GM18867 (cell line): ENCODE results near the gene C6orf62.
"Not testable (repeated sequence)": the region's sequence is repeated elsewhere in the genome, so short reads cannot be mapped to it uniquely, and the experiment has no call there.

Experiments
- ATAC-seq: cut with Tn5 transposase; IDR thresholded peaks from one replicate; pipeline ENCODE4 v1.9.1; 2021; ENCODE audit warnings: mild to moderate bottlenecking, moderate library complexity; ENCODE audit not compliant: unreplicated experiment

C6orf62 gene

DNA sequence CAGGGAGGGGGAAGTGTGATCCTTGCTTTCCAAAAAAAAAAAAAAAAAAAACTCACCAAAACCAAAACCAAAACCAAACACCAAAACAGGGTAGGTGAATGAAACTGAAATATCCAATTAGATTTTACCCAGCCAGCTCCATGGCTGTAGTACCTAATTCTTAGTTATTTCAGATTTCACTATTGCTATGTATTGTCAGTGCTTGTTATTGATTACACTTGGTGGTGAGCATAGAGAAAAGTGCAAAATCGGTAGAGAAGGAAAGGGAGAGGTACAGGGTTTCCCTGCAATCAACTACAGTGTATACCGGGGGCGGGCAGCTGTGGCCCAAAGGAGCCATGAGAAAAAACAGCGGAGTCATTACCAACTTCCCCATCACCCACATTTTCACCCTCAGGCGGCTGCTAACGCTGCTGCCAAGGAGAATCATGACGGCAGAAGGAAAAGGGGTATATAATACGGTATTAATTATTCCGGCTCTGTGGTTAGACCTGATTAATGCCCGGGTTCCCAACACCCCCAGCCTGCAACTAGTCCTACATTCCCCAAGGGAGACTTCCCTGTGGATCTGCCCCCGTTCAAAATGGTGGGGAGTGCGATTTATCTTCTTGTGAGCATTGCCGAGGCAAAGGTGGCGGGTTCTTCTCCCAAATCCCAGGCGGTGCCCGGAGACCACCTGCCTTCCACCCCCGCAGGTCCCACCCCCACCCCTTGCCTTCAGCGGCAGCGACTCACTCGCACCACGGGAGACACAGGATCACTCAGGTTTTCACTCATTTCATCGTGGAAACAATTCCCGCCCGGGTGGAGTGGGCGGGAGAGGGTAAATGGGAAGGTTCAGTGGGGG, at the start of gene C6orf62:
Gene C6orf62 (minus strand): TSS at position 30 of the 847 bp plus-strand sequence. CDS start 486 bp downstream, outside the sequence.
- no peak for ATAC-seq

DNA sequence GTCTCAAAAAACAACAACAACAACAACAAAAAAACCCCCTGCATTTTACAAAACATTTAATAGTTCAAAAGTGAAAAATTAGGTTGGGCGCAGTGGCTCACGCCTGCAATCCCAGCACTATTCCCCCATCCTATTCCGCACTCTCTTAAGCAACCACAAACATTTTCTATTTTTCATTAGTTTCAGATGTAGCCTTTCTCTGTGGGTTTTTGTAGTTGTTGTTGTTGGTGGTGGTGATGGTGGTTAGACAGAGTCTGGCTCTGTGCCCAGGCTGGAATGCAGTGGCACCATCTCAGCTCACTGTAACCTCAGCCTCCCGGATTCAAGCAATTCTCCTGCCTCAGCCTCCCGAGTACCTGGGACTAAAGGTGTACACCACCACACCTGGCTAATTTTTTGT, 49.4 kb upstream of the C6orf62 start:
- ATAC-seq, result no peak

DNA sequence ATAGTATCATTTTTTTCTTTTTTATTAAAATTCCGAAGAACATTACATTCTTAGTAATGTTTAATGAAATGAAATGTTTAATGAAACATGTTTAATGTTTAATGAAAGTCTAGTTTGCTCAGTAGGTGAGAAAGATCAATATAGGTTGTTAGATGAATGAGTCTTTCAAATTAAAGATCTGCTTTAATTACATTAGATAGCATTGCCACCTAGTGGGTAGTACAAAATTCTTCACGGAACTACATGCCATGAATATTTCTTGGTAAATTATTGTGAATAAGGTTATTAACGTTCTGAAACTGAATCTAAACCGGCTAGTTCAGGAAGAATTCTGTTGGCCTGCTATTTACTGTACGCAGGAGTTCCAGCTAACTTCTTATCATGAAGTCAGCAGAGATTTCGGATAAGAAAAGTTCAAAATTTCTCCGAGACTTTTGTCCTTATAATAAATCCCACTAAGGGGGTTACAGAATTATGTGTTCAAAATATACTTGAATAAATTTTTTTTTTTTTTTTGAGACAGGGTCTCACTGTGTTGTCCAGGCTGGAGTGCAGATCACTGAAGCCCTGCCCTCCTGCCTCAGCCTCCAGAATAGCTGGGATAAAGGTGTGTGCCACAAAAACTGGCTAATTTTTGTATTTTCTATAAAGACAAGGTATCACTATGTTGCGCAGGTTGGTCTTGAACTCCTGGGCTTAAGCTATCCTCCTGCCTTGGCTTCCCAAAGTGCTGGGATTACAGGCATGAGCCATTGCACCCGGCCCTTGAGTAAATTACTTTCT, 47.9 kb upstream of the C6orf62 start:
- ATAC-seq, result peak; percentile 56

DNA sequence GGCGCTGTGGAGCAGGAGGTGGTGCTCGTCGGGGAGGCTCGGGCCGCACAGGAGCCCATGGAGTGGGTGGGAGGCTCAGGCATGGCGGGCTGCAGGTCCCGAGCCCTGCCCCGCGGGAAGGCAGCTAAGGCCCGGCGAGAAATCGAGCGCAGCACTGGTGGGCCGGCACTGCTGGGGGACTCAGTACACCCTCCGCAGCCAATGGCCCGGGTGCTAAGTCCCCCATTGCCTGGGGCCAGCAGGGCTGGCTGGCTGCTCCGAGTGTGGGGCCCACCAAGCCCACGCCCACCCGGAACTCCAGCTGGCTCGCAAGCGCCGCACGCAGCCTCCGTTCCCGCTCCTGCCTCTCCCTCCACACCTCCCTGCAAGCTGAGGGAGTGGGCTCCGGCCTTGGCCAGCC, 47.0 kb upstream of the C6orf62 start:
- not testable (repeated sequence) for ATAC-seq

DNA sequence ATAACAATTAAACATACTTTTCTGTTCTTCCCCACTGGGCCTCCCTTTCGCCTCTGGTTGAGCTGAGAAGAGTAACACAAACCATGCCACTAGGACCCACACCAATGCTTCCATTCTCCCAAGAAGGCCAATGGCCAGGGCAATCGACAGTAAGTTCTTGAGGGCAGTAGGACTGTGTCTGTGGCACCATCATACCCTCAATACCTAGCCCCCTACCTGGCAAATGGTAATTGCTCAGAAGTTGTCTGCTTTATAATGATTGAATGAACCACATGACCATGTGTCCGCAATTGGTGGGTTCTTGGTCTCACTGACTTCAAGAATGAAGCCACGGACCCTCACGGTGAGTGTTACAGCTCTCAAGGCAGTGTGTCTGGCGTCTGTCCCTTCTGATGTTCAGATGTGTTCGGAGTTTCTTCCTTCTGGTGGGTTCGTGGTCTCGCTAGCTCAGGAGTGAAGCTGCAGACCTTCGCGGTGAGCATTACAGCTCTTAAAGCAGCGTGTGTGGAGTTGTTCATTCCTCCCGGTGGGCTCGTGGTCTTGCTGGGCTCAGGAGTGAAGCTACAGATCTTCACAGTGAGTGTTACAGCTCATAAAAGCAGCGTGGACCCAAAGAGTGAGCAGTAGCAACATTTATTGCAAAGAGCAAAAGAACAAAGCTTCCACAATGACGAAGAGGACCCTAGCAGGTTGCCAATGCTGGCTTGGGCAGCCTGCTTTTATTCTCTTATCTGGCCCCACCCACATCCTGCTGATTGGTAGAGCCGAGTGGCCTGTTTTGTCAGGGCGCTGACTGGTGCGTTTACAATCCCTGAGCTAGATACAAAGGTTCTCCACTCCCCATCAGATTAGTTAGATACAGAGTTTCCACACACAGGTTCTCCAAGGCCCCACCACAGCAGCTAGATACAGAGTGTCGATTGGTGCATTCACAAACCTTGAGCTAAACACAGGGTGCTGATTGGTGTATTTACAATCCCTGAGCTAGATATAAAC, 46.2 kb upstream of the C6orf62 start:
- not testable (repeated sequence) for ATAC-seq

DNA sequence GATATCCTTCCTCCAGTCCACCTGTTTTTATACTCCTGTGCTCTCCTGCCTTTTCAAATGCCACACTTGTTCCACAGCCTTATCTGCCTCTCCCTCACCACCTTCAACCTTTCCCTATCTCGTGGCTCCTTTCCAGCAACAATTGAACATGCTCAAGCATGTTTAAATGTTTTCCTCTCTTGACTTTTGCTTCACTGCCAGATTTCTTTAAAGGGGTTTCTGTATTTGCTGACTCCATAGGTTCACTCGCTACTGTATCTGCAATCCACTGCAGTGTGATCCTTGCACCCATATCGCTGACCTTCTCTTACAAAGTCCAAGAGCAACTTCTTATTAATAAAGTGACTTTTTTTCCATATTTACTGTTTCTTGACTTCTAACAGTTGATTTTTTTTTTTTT, 44.6 kb upstream of the C6orf62 start:
- ATAC-seq, result no peak

DNA sequence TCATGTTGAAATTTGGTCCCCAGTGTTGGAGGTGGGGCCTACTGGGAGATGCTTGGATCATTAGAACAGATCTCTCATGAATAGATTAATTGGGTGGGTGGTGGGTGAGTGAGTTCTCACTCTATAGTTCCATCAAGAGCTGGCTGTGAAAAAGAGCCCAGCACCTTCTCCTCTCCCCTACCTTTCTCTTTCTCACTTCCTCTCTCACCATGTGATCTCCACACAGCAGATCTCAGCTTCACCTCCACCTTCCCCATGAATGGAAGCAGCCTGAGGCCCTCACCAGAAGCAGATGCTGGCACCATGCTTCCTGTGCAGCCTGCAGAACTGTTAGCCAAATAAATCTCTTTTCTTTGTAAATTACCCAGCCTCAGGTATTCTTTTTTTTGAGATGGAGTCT, 42.9 kb upstream of the C6orf62 start:
- no peak for ATAC-seq

DNA sequence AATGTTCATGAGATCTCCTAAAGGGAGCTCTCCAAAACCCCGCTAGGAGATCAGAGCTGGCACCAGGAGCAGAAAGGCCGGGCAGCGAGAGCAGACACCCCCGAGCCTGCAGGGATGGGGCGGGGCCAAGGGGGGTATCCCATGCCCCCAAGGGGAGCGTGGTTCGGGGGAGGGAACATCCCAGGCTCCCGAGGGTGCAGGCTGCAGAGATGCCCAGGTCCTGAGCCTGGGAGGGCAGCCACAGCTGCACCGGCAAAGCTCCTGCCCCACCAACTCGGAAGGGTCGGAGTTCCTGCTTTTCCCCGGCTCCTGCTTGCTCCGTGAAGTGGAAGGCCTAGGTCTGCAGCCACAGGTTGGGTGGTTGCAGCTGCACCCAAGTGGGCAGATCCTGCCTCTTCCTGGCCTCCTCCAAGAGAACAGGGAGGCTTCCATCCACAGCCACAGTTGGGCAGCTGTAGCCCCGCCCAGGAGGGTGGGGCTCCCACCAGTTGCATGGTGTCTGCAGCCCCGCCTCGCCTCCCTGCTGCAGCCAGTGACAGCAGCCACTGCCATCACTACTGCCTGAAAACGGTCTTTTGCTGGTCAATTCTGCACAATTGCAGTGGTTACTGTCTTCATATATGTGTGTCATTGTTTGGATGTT, 42.4 kb upstream of the C6orf62 start:
- ATAC-seq, result no peak

DNA sequence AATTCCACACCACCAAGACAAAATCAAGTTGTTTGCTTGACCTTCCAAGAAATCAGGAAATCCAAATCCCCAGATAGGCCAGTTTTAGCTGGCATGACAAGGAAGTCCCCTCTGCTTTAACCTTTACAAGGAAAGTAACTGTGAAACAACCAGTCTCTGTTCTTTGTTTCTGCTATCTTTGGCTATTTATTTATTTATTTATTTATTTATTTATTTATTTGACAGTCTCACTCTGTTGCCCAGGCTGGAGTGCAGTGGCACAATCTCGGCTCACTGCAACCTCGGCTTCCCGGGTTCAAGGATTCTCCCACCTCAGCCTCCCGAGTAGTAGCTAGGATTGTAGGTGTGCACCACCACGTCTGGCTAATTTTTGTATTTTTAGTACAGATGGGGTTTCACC, 41.3 kb upstream of the C6orf62 start:
- no peak for ATAC-seq

DNA sequence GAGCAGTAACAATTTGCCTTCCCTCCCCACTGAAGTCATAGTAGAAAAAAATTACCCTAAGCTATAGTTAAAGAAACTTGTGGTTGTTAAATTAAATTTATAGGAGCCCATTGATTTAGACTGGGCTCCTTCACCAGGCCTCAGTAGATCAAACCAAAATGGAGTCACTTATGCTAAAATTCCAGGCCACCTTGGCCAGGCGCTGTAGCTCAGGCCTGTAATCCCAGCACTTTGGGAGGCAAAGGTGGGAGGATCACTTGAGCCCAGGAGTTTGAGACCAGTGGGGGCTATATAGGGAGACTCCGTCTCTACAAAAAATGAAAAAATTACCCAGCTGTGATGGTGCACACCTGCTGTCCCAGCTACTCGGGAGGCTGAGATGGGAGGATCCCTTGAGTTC, 40.8 kb upstream of the C6orf62 start:
- ATAC-seq, result no peak

DNA sequence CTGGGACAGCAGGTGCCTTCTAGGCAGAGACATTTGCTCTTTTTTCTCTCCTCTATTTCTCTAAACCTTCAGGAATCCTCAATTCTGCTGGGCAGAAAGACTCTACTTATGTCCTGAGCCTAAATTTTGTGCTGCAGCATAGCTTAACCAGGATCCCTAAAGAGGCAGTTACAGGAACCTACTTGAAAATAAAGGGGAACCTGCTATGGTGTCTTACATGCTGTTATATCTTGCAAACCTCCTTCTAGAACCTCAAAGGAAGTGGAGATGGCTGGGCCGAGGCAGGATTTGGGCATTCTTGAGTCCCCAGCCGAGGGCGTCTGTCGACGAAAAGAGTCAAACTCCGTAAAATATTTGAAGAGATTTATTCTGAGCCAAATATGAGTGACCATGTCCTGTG, 38.7 kb upstream of the C6orf62 start:
- no peak for ATAC-seq

DNA sequence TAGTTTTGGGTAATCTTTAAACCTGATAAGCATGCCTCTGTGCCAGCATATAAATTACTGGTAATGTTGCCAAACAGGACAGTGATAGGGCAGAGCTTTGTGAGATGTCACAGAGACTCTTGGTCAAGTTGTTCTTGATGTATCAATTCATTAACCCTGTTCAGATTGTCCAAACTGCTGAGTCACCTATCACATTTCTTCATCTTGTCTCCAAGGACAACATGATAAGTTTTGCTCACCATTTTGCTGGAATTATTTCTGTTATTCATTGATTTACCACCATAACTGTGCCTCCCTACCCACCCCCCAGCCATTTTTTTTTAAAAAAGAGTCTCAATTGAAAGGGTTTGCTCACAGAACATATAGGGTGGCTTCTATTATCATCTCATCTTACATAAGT, 36.3 kb upstream of the C6orf62 start:
- ATAC-seq, result no peak

DNA sequence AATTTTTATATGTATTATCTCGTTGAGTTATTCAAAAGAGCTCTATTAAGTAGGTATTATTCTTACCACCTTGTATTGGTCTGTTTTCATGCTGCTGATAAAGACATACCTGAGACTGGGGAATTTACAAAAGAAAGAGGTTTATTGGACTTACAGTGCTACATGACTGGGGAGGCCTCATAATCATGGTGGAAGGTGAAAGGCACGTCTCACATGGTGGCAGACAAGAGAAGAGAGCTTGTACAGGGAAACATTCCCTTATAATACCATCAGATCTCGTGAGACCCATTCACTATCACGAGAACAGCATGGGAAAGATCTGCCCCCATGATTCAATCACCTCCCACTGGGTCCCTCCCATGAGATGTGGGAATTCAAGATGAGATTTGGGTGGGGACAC, 35.4 kb upstream of the C6orf62 start:
- ATAC-seq, result not testable (repeated sequence)

DNA sequence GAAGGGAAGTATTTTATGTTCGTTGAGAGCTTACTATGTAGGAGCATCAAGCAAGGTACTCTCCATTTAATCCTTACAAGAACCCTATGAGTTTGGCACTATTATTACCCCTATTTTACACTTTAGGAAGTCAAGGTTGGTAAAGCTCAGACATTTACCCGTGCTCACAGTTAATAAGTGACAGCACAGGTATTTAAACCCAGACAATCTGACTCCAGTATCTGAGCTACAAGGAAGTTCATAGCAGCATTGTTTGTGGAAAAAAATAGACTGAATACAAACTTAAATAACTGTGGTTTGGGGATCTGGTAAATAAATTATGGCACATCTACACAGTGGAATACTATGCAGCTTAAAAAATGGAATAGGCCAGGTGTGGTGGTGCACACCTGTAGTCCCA, 34.6 kb upstream of the C6orf62 start:
- ATAC-seq, result no peak

DNA sequence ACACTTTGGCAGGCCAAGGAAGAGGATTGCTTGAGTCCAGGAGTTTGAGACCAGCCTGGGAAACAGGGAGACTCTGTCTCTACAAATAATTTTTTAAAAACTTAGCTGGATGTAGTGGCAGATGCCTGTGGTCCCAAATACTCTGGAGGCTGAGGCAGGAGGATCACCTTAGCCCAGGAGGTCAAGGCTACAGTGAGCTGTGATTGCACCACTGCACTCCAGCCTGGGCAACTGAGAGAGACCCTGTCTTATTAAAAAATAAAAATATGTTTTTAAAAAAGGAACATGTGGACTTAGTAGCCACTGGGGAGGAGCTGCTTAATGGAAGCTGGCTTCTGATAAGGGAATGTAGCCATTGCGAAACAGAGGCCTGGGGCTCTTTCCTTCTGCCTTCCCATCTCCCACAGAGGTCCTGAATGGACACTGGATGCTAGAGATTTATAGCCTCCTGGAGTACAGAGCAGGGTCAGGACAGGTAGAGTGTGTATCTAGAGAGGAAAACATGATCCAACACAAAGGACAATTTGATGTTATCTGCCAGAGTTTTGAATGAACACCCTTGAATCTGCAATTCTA, 34.1 kb upstream of the C6orf62 start:
- ATAC-seq, result no peak

DNA sequence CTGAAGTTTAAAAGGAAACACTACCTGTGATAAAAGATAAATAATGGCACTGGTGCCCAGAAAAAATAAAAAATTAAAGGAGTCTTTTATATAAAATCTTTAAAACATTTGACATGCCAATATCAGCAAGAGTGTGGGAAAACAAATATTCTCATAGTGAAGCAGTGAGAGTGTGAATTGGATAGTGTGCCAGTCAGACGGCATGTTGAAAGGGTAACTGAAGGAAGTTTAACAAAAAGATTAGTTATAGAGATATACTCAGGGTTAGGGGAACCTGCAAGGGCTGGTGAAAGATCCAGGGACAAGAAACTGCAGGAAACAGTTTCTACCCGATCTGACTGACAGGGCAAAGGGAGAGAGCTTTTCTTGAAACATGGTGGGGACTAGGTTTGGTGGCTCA, 33.5 kb upstream of the C6orf62 start:
- ATAC-seq, result no peak

DNA sequence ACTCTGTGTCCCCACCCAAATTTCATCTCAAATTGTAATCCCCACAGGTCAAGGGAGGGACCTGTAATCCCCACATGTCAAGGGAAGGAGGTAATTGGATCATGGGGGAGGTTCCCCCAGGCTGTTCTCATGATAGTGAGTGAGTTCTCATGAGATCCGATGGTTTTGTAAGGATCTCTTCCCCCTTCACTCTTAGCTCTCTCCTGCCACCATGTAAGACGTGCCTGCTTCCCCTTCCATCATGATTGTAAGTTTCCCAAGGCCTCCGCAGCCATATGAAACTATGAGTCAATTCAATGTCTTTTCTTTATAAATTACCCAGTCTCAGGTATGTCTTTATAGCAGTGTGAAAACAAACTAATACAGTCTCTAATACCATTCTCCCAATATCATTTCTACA, 31.9 kb upstream of the C6orf62 start:
- ATAC-seq, result not testable (repeated sequence)

DNA sequence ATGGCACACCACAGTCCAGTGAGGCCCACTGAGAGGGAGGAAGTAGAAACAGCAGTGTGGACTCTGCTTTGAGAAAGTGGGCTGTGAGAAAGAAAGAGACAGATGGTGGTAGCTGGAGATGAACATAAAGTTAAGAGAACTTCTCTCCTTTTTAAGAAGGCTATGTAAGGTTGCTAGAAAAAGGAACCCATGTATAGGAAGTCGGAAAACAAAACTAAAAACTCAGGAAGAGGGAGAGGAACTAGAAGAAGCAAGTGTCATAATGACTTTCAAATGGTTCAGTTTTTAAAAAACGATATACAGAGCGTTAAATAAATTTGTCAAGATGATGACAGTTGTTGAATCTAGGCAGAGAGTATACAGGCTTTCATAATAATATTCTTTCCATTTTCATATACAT, 30.3 kb upstream of the C6orf62 start:
- ATAC-seq, result no peak

DNA sequence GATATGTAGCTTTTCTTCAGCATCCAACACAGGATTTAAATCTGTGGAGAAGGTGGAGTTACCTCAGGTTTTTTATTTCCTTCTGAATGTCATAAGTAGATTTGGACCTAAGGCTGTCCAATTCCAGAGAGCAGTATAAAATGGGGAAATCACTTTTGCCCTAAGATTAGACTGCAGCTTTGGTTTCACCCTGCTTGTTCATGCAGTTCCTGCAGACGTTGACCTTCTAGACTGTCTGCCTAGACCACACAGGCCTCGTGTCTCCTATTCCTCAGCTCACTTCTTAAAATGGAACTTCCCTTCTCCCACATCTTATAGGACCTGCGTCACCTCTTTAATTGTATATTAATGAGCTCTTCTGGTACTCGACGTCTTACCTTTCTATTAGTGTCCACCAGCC, 26.0 kb upstream of the C6orf62 start:
- no peak for ATAC-seq

DNA sequence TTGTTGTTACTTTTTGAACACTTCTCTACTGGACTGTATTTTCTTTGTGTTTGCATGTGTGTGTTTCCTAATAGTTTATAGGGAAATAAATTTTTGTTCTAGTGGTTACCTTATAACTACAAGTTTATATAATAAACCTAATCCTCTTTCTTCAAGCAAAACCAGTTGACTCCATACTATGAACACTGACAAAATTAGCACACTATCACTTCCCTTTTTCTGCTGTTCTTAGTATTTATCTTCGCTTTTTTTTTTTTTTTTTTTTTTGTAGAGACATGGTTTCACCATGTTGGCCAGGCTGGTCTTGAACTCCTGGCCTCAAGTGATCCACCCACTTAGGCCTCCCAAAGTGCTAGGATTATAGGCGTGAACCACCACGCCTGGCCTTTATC, 25.0 kb upstream of the C6orf62 start:
- ATAC-seq, result peak; percentile 50
